Gastrocnemius medialis (tissue), 4 donors: ENCODE data around the gene GRIN2A.

ENCODE experiments used
- POLR2A ChIP-seq, 2 donors: fragments of 450-650 bp; IDR thresholded peaks; one replicate each; pipeline ENCODE4 v1.6.1; 2017; ENCODE audit warnings: antibody characterized with exemption in 2 of 2, mild to moderate bottlenecking in 2 of 2, moderate library complexity in 2 of 2
- TF ChIP-seq, protein P1 (sequence below), 5 experiments: fragments of 450-650 bp in 3 of 5; fragments of 200-600 bp in 2 of 5; sonication (generic) in 2 of 5; IDR thresholded peaks in 4 of 5; conservative IDR thresholded peaks in 1 of 5; 1 replicate in 4 of 5; 2 replicates in 1 of 5; pipeline ENCODE4 v1.5.1; 2016 to 2019; ENCODE audit warnings: antibody characterized with exemption in 5 of 5, mild to moderate bottlenecking in 3 of 5, moderate library complexity in 3 of 5

DNA sequence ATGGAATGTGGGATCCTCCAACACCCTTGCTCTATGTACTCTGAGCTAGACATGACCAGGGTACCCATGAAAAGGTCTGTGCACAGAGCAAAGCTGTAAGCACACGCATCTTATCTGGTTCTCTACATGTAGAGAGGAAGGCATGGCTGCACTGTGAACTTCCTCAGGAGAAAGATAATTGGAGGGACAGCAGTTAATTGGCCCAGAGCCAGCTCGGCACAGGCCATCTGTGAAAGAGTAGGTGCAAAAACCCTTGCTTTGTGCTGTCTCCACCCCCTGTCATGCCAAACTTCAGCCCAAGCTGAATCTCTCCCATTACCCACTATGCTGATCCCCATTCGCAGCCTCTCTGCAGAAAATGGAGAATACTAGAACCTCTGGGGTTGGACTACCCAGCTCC, 241.0 kb downstream of the GRIN2A start:
- TF ChIP-seq, protein P1, sequence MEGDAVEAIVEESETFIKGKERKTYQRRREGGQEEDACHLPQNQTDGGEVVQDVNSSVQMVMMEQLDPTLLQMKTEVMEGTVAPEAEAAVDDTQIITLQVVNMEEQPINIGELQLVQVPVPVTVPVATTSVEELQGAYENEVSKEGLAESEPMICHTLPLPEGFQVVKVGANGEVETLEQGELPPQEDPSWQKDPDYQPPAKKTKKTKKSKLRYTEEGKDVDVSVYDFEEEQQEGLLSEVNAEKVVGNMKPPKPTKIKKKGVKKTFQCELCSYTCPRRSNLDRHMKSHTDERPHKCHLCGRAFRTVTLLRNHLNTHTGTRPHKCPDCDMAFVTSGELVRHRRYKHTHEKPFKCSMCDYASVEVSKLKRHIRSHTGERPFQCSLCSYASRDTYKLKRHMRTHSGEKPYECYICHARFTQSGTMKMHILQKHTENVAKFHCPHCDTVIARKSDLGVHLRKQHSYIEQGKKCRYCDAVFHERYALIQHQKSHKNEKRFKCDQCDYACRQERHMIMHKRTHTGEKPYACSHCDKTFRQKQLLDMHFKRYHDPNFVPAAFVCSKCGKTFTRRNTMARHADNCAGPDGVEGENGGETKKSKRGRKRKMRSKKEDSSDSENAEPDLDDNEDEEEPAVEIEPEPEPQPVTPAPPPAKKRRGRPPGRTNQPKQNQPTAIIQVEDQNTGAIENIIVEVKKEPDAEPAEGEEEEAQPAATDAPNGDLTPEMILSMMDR (IDR thresholded peaks at IDR 0.05 in 4 of 5, conservative IDR thresholded peaks at IDR 0.05 in 1 of 5), result no peak
- TF ChIP-seq POLR2A (IDR thresholded peaks at IDR 0.05), result no peak
